SK-N-SH (cell line): ENCODE results near the gene PRKN. TPM values are rescaled to one million over a fixed set of nuclear protein-coding genes. Genes with fewer than 3 reads are reported as not detected.

Experiments used
- CTCF ChIA-PET: fragments of 300-600, 350-600 bp; formaldehyde crosslinking; extraction: SDS; loops from one replicate; lab custom pipeline; 2021; lab: Yijun Ruan, JAX
- POLR2A ChIA-PET: fragments of 350-600 bp; sonication (Branson Sonifier 250); formaldehyde crosslinking; extraction: SDS; loops from one replicate; lab custom pipeline; 2020; ENCODE audit warnings: antibody characterized with exemption, inconsistent platforms; lab: Yijun Ruan, JAX
- DNase-seq: peaks from one replicate; pipeline ENCODE4 v3.0.0; 2012
- H2AFZ ChIP-seq: fragments of 200-600 bp; sonication (generic); 2 replicates; pipeline ENCODE4 v1.8.1; 2016; ENCODE audit warnings: antibody characterized with exemption, mild to moderate bottlenecking, low read depth
- H3F3A ChIP-seq: fragments of 200-600 bp; sonication (generic); replicated peaks from 2 replicates; pipeline ENCODE3; 2016; ENCODE audit warnings: antibody characterized with exemption, mild to moderate bottlenecking; ENCODE audit not compliant: insufficient read depth
- H3K27ac ChIP-seq, 2 experiments: fragments of 200-500 bp in 1 of 2; fragments of 200-600 bp in 1 of 2; sonication (Bioruptor generic) in 1 of 2; sonication (generic), shearing (Covaris generic) in 1 of 2; 2 replicates each; pipeline versions ENCODE4 v1.5.1 to v1.6.1; 2014 to 2016; ENCODE audit warnings: low read depth in 2 of 2, inconsistent platforms in 1 of 2, low read length in 1 of 2, mild to moderate bottlenecking in 1 of 2, mixed read lengths in 1 of 2
- H3K27me3 ChIP-seq: fragments of 200-600 bp; sonication (generic), shearing (Covaris generic); 2 replicates; pipeline ENCODE4 v1.6.1; 2016; ENCODE audit warnings: mixed run types; ENCODE audit not compliant: insufficient read depth
- H3K36me3 ChIP-seq, 2 experiments: fragments of 200-500 bp in 1 of 2; fragments of 200-600 bp in 1 of 2; sonication (Bioruptor generic) in 1 of 2; sonication (generic) in 1 of 2; replicated peaks in 1 of 2; 2 replicates each; pipeline versions ENCODE3 to v1.5.1; 2014 to 2016; ENCODE audit warnings: low read length in 1 of 2, mild to moderate bottlenecking in 1 of 2; ENCODE audit not compliant: insufficient read depth in 2 of 2, control insufficient read depth in 1 of 2
- H3K4me1 ChIP-seq, 2 experiments: fragments of 200-500 bp in 1 of 2; fragments of 200-600 bp in 1 of 2; sonication (Bioruptor generic) in 1 of 2; sonication (generic), shearing (Covaris generic) in 1 of 2; 2 replicates each; pipeline versions ENCODE4 v1.5.1 to v1.6.1; 2014 to 2016; ENCODE audit warnings: low read depth in 1 of 2, low read length in 1 of 2, mixed run types in 1 of 2; ENCODE audit not compliant: insufficient read depth in 2 of 2, control insufficient read depth in 1 of 2
- H3K4me2 ChIP-seq: fragments of 200-600 bp; sonication (generic), shearing (Covaris generic); 2 replicates; pipeline ENCODE4 v1.6.1; 2017; ENCODE audit warnings: mixed run types
- H3K4me3 ChIP-seq, 2 experiments: fragments of 200-500 bp in 1 of 2; fragments of 200-600 bp in 1 of 2; sonication (Bioruptor generic) in 1 of 2; sonication (generic), shearing (Covaris generic) in 1 of 2; 2 replicates each; pipeline versions ENCODE4 v1.5.1 to v1.8.1; 2014 to 2016; ENCODE audit warnings: low read depth in 2 of 2, inconsistent platforms in 1 of 2, low read length in 1 of 2, mild to moderate bottlenecking in 1 of 2, mixed read lengths in 1 of 2, moderate library complexity in 1 of 2
- H3K79me2 ChIP-seq: fragments of 200-600 bp; sonication (generic); 2 replicates; pipeline ENCODE4 v1.8.1; 2017; ENCODE audit warnings: mild to moderate bottlenecking; ENCODE audit not compliant: insufficient read depth
- H3K9ac ChIP-seq: fragments of 200-600 bp; sonication (generic); 2 replicates; pipeline ENCODE4 v1.6.1; 2017; ENCODE audit warnings: mixed run types
- H3K9me2 ChIP-seq: fragments of 200-600 bp; sonication (generic); 2 replicates; pipeline ENCODE4 v1.6.1; 2017; ENCODE audit warnings: mixed run types
- H3K9me3 ChIP-seq: fragments of 200-600 bp; sonication (generic); 2 replicates; pipeline ENCODE4 v1.6.1; 2017; ENCODE audit warnings: mixed run types, mild to moderate bottlenecking, moderate library complexity
- H4K20me1 ChIP-seq: fragments of 200-600 bp; sonication (generic); 2 replicates; pipeline ENCODE4 v1.6.1; 2017; ENCODE audit warnings: mild to moderate bottlenecking, mixed run types; ENCODE audit not compliant: insufficient read depth
- CHD2 ChIP-seq: fragments of 150-350 bp; IDR thresholded peaks from 2 replicates; pipeline ENCODE4 v1.6.1; 2018; ENCODE audit warnings: low read length; ENCODE audit not compliant: partially characterized antibody
- EP300 ChIP-seq, 2 experiments: IDR thresholded peaks; 2 replicates each; pipeline versions ENCODE4 v1.4.0 to v1.6.1; 2012; ENCODE audit warnings: borderline replicate concordance in 1 of 2, low read depth in 1 of 2, low read length in 1 of 2
- EZH2phosphoT487 ChIP-seq: fragments of 200-600 bp; sonication (generic); IDR thresholded peaks from 2 replicates; pipeline ENCODE4 v1.6.1; 2017; ENCODE audit warnings: low read depth, mixed run types, mild to moderate bottlenecking, antibody characterized with exemption, moderate library complexity, borderline replicate concordance
- FOSL2 ChIP-seq: IDR thresholded peaks from 2 replicates; pipeline ENCODE4 v1.4.0; 2012; ENCODE audit warnings: low read depth, mild to moderate bottlenecking, moderate library complexity, borderline replicate concordance
- FOXJ3 ChIP-seq: sonication (generic); formaldehyde crosslinking; IDR thresholded peaks from 2 replicates; pipeline ENCODE4 v1.5.1; 2020; ENCODE audit warnings: mild to moderate bottlenecking, missing genetic modification reagents
- IRF3 ChIP-seq: fragments of 150-350 bp; IDR thresholded peaks from 2 replicates; pipeline ENCODE4 v1.6.1; 2016; ENCODE audit warnings: mild to moderate bottlenecking, low read depth, low read length
- NRF1 ChIP-seq: IDR thresholded peaks from 2 replicates; pipeline ENCODE4 v1.6.1; 2012; ENCODE audit warnings: low read depth, mild to moderate bottlenecking, low read length
- RCOR1 ChIP-seq: fragments of 150-350 bp; IDR thresholded peaks from 2 replicates; pipeline ENCODE4 v1.6.1; 2017; ENCODE audit warnings: antibody characterized with exemption, low read length
- SIN3A ChIP-seq: IDR thresholded peaks from 2 replicates; pipeline ENCODE4 v1.6.1; 2012; ENCODE audit warnings: low read depth, mild to moderate bottlenecking, low read length, moderate library complexity, borderline replicate concordance
- SMC3 ChIP-seq: IDR thresholded peaks from 2 replicates; pipeline ENCODE4 v1.6.1; 2012; ENCODE audit warnings: low read depth, low read length, improper control_type of control experiment
- TCF12 ChIP-seq: IDR thresholded peaks from 2 replicates; pipeline ENCODE4 v1.4.0; 2012
- TEAD4 ChIP-seq: IDR thresholded peaks from 2 replicates; pipeline ENCODE4 v1.4.0; 2012; ENCODE audit warnings: mild to moderate bottlenecking, borderline replicate concordance; ENCODE audit not compliant: insufficient read depth
- YY1 ChIP-seq: IDR thresholded peaks from 2 replicates; pipeline ENCODE4 v1.4.0; 2012; ENCODE audit warnings: low read depth, mild to moderate bottlenecking
- WGBS: methylation state at CpG from one replicate; pipeline ENCODE4 v1.1.6; 2017; ENCODE audit warnings: low lambda C conversion rate; 5-methylcytosine and 5-hydroxymethylcytosine counted together
- polyA plus RNA-seq, 3 experiments: library from polyadenylated mRNA; depleted of rRNA; stranded (reverse); fragments of >200 nt; gene quantifications; 2 replicates each; pipeline ENCODE4 v1.2.3, GENCODE V29; 2012
- TF ChIP-seq, protein P1 (sequence below): fragments of 200-600 bp; sonication (generic); IDR thresholded peaks from 2 replicates; pipeline ENCODE4 v1.6.1; 2017; ENCODE audit warnings: antibody characterized with exemption, mild to moderate bottlenecking, moderate library complexity

The PRKN gene
- polyA plus RNA-seq, 1 of the 3 experiments (the other 2 are of a cell fraction): 0.76 TPM

- DNase-seq: no peak
- Histone ChIP-seq H3K9ac (no peak overlapping the region), H3K4me3 (no peak overlapping the region), H4K20me1 (no peaks in the 10 kb centered on the region), H3K27me3 (no peaks in the 10 kb centered on the region), H2AFZ (no peak overlapping the region), H3K9me2 (no peaks in the 10 kb centered on the region), H3K79me2 (no peaks in the 10 kb centered on the region), H3K36me3 (no peaks in the 10 kb centered on the region), H3K9me3 (no peaks in the 10 kb centered on the region), H3K27ac (no peak overlapping the region), H3K4me2 (no peak overlapping the region), H3F3A (no peaks in the 10 kb centered on the region), H3K4me1 (no peaks in the 10 kb centered on the region)
- CTCF ChIA-PET: interaction anchor here (0.6 kb wide), 1 partner anchor 84 kb away, joined by 3 read pairs; no protein-coding TSS in a partner anchor
- no peak for TF ChIP-seq FOXJ3 (CRISPR knock-in tag)
- TF ChIP-seq SIN3A: no peak
- TF ChIP-seq, protein P1, sequence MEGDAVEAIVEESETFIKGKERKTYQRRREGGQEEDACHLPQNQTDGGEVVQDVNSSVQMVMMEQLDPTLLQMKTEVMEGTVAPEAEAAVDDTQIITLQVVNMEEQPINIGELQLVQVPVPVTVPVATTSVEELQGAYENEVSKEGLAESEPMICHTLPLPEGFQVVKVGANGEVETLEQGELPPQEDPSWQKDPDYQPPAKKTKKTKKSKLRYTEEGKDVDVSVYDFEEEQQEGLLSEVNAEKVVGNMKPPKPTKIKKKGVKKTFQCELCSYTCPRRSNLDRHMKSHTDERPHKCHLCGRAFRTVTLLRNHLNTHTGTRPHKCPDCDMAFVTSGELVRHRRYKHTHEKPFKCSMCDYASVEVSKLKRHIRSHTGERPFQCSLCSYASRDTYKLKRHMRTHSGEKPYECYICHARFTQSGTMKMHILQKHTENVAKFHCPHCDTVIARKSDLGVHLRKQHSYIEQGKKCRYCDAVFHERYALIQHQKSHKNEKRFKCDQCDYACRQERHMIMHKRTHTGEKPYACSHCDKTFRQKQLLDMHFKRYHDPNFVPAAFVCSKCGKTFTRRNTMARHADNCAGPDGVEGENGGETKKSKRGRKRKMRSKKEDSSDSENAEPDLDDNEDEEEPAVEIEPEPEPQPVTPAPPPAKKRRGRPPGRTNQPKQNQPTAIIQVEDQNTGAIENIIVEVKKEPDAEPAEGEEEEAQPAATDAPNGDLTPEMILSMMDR: no peak
- TF ChIP-seq IRF3: no peak
- TF ChIP-seq EP300 (IDR thresholded peaks at IDR 0.05; ENCODE audit: borderline replicate concordance in 1 of 2, low read depth in 1 of 2, low read length in 1 of 2): no peak
- TF ChIP-seq YY1: no peak
- no peak for TF ChIP-seq SMC3
- TF ChIP-seq TEAD4: no peak
- no peak for TF ChIP-seq TCF12
- TF ChIP-seq NRF1: no peak
- no peak for TF ChIP-seq EZH2phosphoT487
- TF ChIP-seq CHD2: no peak
- TF ChIP-seq RCOR1: no peak
- 49% methylated on average over 4 of the region's 4 CpGs for WGBS
- POLR2A ChIA-PET: interaction anchor here (0.6 kb wide), 1 partner anchor 20 kb away, joined by 3 read pairs; no protein-coding TSS in a partner anchor
Observed at GRCh38 chr6:162005372-162005771, 722.2 kb downstream of the PRKN start.

- H4K20me1 ChIP-seq: no peaks in the 10 kb centered on the region
- no peaks in the 10 kb centered on the region for H3K36me3 ChIP-seq
- no peaks in the 10 kb centered on the region for H3F3A ChIP-seq
- ChIA-PET POLR2A (no interaction called here), CTCF (interaction anchor here (1.3 kb wide), 1 partner anchor 12 kb away, joined by 3 read pairs; no protein-coding TSS in a partner anchor)
- no peak for TF ChIP-seq FOSL2
- H3K9me3 ChIP-seq: no peaks in the 10 kb centered on the region
- H3K79me2 ChIP-seq: no peaks in the 10 kb centered on the region
- H3K27ac ChIP-seq: no peak overlapping the region
- H3K27me3 ChIP-seq: no peaks in the 10 kb centered on the region
- no peak overlapping the region for H3K9ac ChIP-seq
- no peaks in the 10 kb centered on the region for H3K4me1 ChIP-seq
- H3K4me2 ChIP-seq: no peak overlapping the region
- no peak for DNase-seq
- H3K9me2 ChIP-seq: no peaks in the 10 kb centered on the region
- 52% methylated on average over 9 of the region's 9 CpGs for WGBS
- no peak overlapping the region for H3K4me3 ChIP-seq
- H2AFZ ChIP-seq: no peak overlapping the region
Observed at GRCh38 chr6:161996783-161997182, 730.8 kb downstream of the PRKN start.
